Right cardiac atrium (tissue), 5 donors: Measurements from ENCODE around the gene HMGB1. TPM values are rescaled to one million over a fixed set of nuclear protein-coding genes. Genes with fewer than 3 reads are reported as not detected.
"Not testable (repeated sequence)": the region's sequence is repeated elsewhere in the genome, so short reads cannot be mapped to it uniquely, and the experiment has no call there.

Experiments used
- ATAC-seq, 2 donors: fragments of 200-7000 bp; cut with Tn5 transposase; one replicate each; pipeline versions ENCODE4 v1.8.0 to v1.9.1; 2020; ENCODE audit warnings: moderate library complexity in 2 of 2, mild to moderate bottlenecking in 1 of 2
- DNase-seq, 3 donors: peaks; one replicate each; pipeline ENCODE4 v3.0.0-alpha.2; 2020
- H3K27ac ChIP-seq: one replicate; pipeline ENCODE4 v1.5.1; 2013; ENCODE audit warnings: mild to moderate bottlenecking, low read length, control low read depth, moderate library complexity
- H3K27me3 ChIP-seq: one replicate; pipeline ENCODE4 v1.6.1; 2013; ENCODE audit not compliant: control insufficient read depth, insufficient read depth
- H3K4me1 ChIP-seq: one replicate; pipeline ENCODE4 v1.6.1; 2013; ENCODE audit warnings: low read length; ENCODE audit not compliant: control insufficient read depth, insufficient read depth
- H3K4me3 ChIP-seq: one replicate; pipeline ENCODE4 v1.5.1; 2013; ENCODE audit warnings: low read length, control low read depth
- H3K9me3 ChIP-seq: one replicate; pipeline ENCODE4 v1.6.1; 2013; ENCODE audit warnings: low read length; ENCODE audit not compliant: control insufficient read depth
- WGBS: extraction: QIAGEN DNeasy Blood & Tissue Kit; methylation state at CpG from one replicate; pipeline ENCODE4 v1.1.7; 2013; 5-methylcytosine and 5-hydroxymethylcytosine counted together
- intact Hi-C, 4 donors: fragments of 100-400 bp; cut with DNase I; formaldehyde crosslinking; loops; one replicate each; pipeline versions ENCODE4 v1.11.0 to v1.14.0; 2022 to 2023
- polyA plus RNA-seq: library from polyadenylated mRNA; stranded (reverse); fragments of 200-250 nt; gene quantifications from one replicate; pipeline ENCODE4 v1.2.3, GENCODE V29; 2013
- total RNA-seq, 4 donors: library from RNA; stranded (reverse); fragmentation: NEBNext Ultra II Directional; extraction: Animal tissue kit (Norgen Biotek cat#: 25700); gene quantifications; one replicate each; pipeline ENCODE4 v1.2.1, GENCODE V29; 2021
- donor health status: healthy with polysubstance abuse.
- donor health status: DM: no; HTN: yes; CAD: no.
- donor health status: DM: no; HTN: no; CAD: no.
- donor health status: DM: no; HTN: yes; CAD: no; lungs with severe emphysema.
- donor health status: DM: yes; HTN: yes; CAD: no.

Gene HMGB1
- total and polyA plus RNA-seq, 5 donors: 185 to 259 (median 198) TPM

- ATAC-seq (no peak), DNase-seq (no peak)
- Histone ChIP-seq H3K27ac (no peak overlapping the region), H3K4me1 (peaks cover 3% of the 10 kb centered on the region), H3K27me3 (no peaks in the 10 kb centered on the region), H3K9me3 (no peaks in the 10 kb centered on the region), H3K4me3 (no peak overlapping the region)
- intact Hi-C loops: loop anchor here in 1 of 4 donors (10.0 kb wide), 1 partner anchor 314 kb away; no protein-coding TSS in a partner anchor
- WGBS: 96% methylated on average over 4 of the region's 4 CpGs
Measured at GRCh38 chr13:30448441-30448840, 17.3 kb downstream of the HMGB1 start.

- DNase-seq: no peak
- H3K27me3 ChIP-seq: no peaks in the 10 kb centered on the region
- WGBS: 31% methylated on average over 7 of the region's 7 CpGs
- peak overlapping the region; percentile 11 for H3K4me3 ChIP-seq
- no peak for ATAC-seq
- peak overlapping the region; percentile 42 for H3K27ac ChIP-seq
- peaks cover 3% of the 10 kb centered on the region for H3K4me1 ChIP-seq
- no peaks in the 10 kb centered on the region for H3K9me3 ChIP-seq
- intact Hi-C loops: loop anchor here in 1 of 4 donors (10.0 kb wide), 1 partner anchor 311 kb away; no protein-coding TSS in a partner anchor
Measured at GRCh38 chr13:30446126-30446500, 19.6 kb downstream of the HMGB1 start.

DNA sequence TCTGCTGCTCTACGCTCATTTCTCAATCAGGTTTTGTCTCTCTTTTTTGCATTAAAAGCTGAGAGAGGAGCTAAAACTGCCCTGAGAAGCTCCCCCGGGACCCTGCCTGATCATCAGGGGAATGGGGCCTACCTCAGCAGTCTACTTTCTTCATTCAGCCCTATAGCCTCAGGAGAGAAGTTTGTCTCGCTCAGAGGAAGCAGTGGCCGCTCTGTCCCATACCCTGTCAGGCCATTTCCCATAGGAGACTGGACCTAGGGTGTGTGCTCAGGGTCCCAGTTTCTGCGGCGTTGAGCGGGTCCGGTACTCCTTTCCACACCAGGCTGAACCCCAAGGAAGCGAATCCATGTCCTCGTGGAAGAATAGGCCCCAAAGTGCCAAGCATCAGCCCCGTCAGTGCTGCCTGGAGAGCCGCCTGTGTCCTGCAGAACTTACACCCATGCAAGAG, 21.8 kb downstream of the HMGB1 start:
- Histone ChIP-seq H3K27me3 (no peaks in the 10 kb centered on the region), H3K4me3 (no peak overlapping the region), H3K9me3 (no peaks in the 10 kb centered on the region), H3K27ac (no peak overlapping the region), H3K4me1 (peaks cover 3% of the 10 kb centered on the region)
- no peak for DNase-seq
- intact Hi-C loops: loop anchor here in 1 of 4 donors (10.0 kb wide), 1 partner anchor 309 kb away; no protein-coding TSS in a partner anchor
- ATAC-seq: no peak
- WGBS: 96% methylated on average over 12 of the region's 12 CpGs

- not testable (repeated sequence) for H3K27ac ChIP-seq, H3K4me3 ChIP-seq, H3K9me3 ChIP-seq, DNase-seq, ATAC-seq, H3K27me3 ChIP-seq, H3K4me1 ChIP-seq
- WGBS: 96% methylated on average over 3 of the region's 3 CpGs
- intact Hi-C loops: loop anchor here in 1 of 4 donors (10.0 kb wide), 1 partner anchor 309 kb away; no protein-coding TSS in a partner anchor
Measured at GRCh38 chr13:30443491-30443890, 22.2 kb downstream of the HMGB1 start.

DNA sequence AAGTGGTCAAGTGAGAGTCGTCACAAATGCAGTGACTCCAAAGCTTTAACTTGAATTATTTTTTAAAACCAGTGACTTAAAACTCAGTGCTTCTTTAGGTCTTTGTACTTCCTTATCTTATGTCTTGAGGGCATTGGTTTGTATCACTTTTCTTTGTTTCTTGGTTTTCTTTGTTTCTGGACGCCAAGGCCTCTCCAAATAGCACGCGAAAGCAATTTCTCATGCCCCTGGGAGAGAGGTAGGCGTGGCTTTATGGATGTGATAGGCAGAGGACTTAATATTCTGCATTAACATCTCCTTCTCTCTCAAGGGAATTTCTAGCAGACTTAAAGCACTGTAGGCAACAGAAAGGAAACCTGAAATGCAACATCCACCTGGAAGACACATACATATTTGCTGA, 22.8 kb downstream of the HMGB1 start:
- no peak overlapping the region for H3K4me3 ChIP-seq
- H3K27me3 ChIP-seq: no peaks in the 10 kb centered on the region
- intact Hi-C loops: loop anchor here in 1 of 4 donors (10.0 kb wide), 1 partner anchor 308 kb away; no protein-coding TSS in a partner anchor
- H3K9me3 ChIP-seq: no peaks in the 10 kb centered on the region
- WGBS: 66% methylated on average over 5 of the region's 5 CpGs
- no peak overlapping the region for H3K27ac ChIP-seq
- peaks cover 3% of the 10 kb centered on the region for H3K4me1 ChIP-seq
- no peak for DNase-seq
- no peak for ATAC-seq

GRCh38 chr13:30440910-30441703, 24.6 kb downstream of the HMGB1 start:
- no peak overlapping the region for H3K27ac ChIP-seq
- H3K4me1 ChIP-seq: peaks cover 3% of the 10 kb centered on the region
- no peaks in the 10 kb centered on the region for H3K27me3 ChIP-seq
- ATAC-seq (no peak), DNase-seq (no peak)
- no peak overlapping the region for H3K4me3 ChIP-seq
- 64% methylated on average over 8 of the region's 8 CpGs for WGBS
- no peaks in the 10 kb centered on the region for H3K9me3 ChIP-seq
- intact Hi-C loops: loop anchor here in 1 of 4 donors (10.0 kb wide), 1 partner anchor 306 kb away; no protein-coding TSS in a partner anchor

- H3K4me1 ChIP-seq: no peaks in the 10 kb centered on the region
- no peak for ATAC-seq
- H3K9me3 ChIP-seq: no peaks in the 10 kb centered on the region
- H3K4me3 ChIP-seq: no peak overlapping the region
- no peak for DNase-seq
- H3K27me3 ChIP-seq: no peaks in the 10 kb centered on the region
- no peak overlapping the region for H3K27ac ChIP-seq
- intact Hi-C loops: loop anchor here in 1 of 4 donors (10.0 kb wide), 1 partner anchor 303 kb away; no protein-coding TSS in a partner anchor
- 90% methylated on average over 3 of the region's 3 CpGs for WGBS
Measured at GRCh38 chr13:30438286-30438685, 27.4 kb downstream of the HMGB1 start.

GRCh38 chr13:30437177-30437576, 28.6 kb downstream of the HMGB1 start:
- ATAC-seq: no peak
- no peak overlapping the region for H3K4me3 ChIP-seq
- intact Hi-C loops: loop anchor here in 1 of 4 donors (10.0 kb wide), 1 partner anchor 302 kb away; no protein-coding TSS in a partner anchor
- no peak overlapping the region for H3K27ac ChIP-seq
- 82% methylated on average over 8 of the region's 8 CpGs for WGBS
- no peaks in the 10 kb centered on the region for H3K27me3 ChIP-seq
- H3K4me1 ChIP-seq: no peaks in the 10 kb centered on the region
- DNase-seq: no peak
- no peaks in the 10 kb centered on the region for H3K9me3 ChIP-seq

DNA sequence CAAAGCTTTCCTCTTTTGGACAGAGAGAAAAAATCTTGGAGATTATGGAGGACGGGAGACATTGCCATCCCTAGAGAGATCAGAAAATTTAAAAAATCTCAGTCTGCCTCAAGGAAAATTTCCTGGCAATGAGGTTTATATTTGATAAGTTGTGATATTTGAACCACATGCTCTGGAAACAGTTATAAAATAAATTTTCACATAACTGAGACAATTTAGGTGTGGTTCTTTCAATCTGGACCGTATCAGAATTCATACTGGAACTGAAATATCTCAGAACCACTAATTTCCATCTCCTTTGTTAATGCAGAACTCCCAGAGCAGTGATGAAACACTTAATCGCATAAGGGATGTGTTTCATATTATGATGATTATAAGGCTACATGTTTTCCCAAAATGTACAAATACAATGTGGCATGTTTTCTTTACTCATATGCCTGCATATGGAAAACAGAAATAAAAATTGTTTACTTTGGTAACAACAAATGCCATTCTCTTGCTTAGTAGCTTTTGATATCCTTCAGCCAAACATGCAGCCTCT, 29.8 kb downstream of the HMGB1 start:
- ATAC-seq (no peak), DNase-seq (no peak)
- no peaks in the 10 kb centered on the region for H3K4me1 ChIP-seq
- no peaks in the 10 kb centered on the region for H3K27me3 ChIP-seq
- no peak overlapping the region for H3K27ac ChIP-seq
- intact Hi-C loops: loop anchor here in 1 of 4 donors (10.0 kb wide), 1 partner anchor 301 kb away; no protein-coding TSS in a partner anchor
- WGBS: 52% methylated on average over 3 of the region's 3 CpGs
- no peak overlapping the region for H3K4me3 ChIP-seq
- H3K9me3 ChIP-seq: no peaks in the 10 kb centered on the region

- Histone ChIP-seq H3K27me3 (no peaks in the 10 kb centered on the region), H3K9me3 (no peaks in the 10 kb centered on the region), H3K4me1 (no peaks in the 10 kb centered on the region), H3K4me3 (no peak overlapping the region), H3K27ac (no peak overlapping the region)
- DNase-seq (no peak), ATAC-seq (no peak)
- intact Hi-C loops: loop anchor here in 1 of 4 donors (10.0 kb wide), 1 partner anchor 297 kb away; no protein-coding TSS in a partner anchor
- 68% methylated on average over 2 of the region's 2 CpGs for WGBS
Measured at GRCh38 chr13:30431269-30431940, 34.3 kb downstream of the HMGB1 start.
